ENCODE results near the gene HEXIM1. TPM values are rescaled to one million over a fixed set of nuclear protein-coding genes. Genes with fewer than 3 reads are reported as not detected.
"Not testable (repeated sequence)": the region's sequence is repeated elsewhere in the genome, so short reads cannot be mapped to it uniquely, and the experiment has no call there.

HEXIM1 gene
- total RNA-seq, 6 donors from 2014 or later: 19.9 to 43.8 (median 32.3) TPM

DNA sequence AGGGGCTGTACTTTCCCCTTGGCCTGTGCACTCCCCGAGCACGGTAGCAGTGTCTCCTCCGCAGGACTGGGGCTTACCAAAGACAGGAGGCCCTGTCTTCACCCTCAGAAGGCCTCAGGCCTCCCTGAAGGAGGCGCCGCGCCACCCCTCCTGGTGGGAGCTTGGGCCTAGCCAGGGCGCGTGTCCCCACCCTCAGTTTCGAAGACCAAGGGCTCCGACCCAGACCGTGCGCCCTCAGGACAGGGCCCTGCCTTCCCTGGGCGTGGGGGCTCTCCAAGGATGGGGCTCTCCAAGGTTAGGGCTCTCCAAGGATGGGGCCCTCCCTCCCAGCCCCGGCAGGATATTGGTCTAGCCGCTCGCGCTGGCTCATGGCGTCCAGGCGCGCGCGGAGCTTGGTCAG is 27.7 kb upstream of the HEXIM1 start:
- peaks cover 0 to 42% (median 7%) of the 10 kb centered on the region in 4 donors for H3K36me3 ChIP-seq
- TF ChIP-seq POLR2A (IDR thresholded peaks at IDR 0.05): no peak
- no peak for TF ChIP-seq EP300 (IDR thresholded peaks at IDR 0.05)
- TF ChIP-seq POLR2AphosphoS5 (IDR thresholded peaks at IDR 0.05): no peak
- TF ChIP-seq, protein P1, sequence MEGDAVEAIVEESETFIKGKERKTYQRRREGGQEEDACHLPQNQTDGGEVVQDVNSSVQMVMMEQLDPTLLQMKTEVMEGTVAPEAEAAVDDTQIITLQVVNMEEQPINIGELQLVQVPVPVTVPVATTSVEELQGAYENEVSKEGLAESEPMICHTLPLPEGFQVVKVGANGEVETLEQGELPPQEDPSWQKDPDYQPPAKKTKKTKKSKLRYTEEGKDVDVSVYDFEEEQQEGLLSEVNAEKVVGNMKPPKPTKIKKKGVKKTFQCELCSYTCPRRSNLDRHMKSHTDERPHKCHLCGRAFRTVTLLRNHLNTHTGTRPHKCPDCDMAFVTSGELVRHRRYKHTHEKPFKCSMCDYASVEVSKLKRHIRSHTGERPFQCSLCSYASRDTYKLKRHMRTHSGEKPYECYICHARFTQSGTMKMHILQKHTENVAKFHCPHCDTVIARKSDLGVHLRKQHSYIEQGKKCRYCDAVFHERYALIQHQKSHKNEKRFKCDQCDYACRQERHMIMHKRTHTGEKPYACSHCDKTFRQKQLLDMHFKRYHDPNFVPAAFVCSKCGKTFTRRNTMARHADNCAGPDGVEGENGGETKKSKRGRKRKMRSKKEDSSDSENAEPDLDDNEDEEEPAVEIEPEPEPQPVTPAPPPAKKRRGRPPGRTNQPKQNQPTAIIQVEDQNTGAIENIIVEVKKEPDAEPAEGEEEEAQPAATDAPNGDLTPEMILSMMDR (IDR thresholded peaks at IDR 0.05): no peak
- H3K4me3 ChIP-seq: no peak overlapping the region
- no peaks in the 10 kb centered on the region for H3K9me3 ChIP-seq
- ATAC-seq (ENCODE audit: low FRiP score in 2 of 2) (no peak), DNase-seq (no peak)
- no peaks in the 10 kb centered on the region for H3K27me3 ChIP-seq
- WGBS, 2 donors: 88% methylated on average over 18 of the region's 22 CpGs; no CpG with 5 or more reads in 1 of the 2 donors
- peaks cover 18 to 30% (median 23%) of the 10 kb centered on the region in 4 donors for H3K4me1 ChIP-seq
- H3K27ac ChIP-seq: no peak overlapping the region

DNA sequence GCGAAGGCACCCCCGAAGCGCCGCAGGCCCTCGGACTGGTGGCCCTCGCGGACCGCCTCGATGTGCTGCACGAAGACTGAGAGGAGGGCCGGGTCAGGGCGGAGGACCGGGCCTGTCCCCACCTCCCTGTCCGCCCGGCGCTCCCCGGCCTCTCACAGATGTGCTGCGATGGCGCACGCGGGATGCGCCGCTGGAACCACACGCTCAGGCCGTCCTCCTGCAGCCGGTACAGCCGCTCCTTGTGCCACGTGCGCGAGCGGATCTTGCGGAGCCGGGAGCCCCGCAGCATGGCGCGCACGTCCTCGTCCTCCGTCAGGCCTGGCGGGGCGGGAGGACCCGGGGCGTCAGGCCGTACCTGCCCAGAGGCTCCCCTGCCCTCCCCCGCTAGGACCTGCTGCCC is 27.2 kb upstream of the HEXIM1 start:
- H3K27me3 ChIP-seq: no peaks in the 10 kb centered on the region
- ATAC-seq (ENCODE audit: low FRiP score in 2 of 2): no peak
- peaks cover 0 to 37% (median 7%) of the 10 kb centered on the region in 4 donors for H3K36me3 ChIP-seq
- H3K4me3 ChIP-seq: no peak overlapping the region
- peaks cover 18 to 30% (median 25%) of the 10 kb centered on the region in 4 donors for H3K4me1 ChIP-seq
- peak in 1 of 2 donors; percentile 84 for DNase-seq
- TF ChIP-seq POLR2A (IDR thresholded peaks at IDR 0.05): no peak
- no peak for TF ChIP-seq EP300 (IDR thresholded peaks at IDR 0.05)
- TF ChIP-seq, protein P1 (IDR thresholded peaks at IDR 0.05): no peak
- no peak for TF ChIP-seq POLR2AphosphoS5 (IDR thresholded peaks at IDR 0.05)
- WGBS, 2 donors: 68 to 78% methylated on average over 7 to 11 of the region's 45 CpGs
- H3K9me3 ChIP-seq: no peaks in the 10 kb centered on the region
- H3K27ac ChIP-seq: no peak overlapping the region

DNA sequence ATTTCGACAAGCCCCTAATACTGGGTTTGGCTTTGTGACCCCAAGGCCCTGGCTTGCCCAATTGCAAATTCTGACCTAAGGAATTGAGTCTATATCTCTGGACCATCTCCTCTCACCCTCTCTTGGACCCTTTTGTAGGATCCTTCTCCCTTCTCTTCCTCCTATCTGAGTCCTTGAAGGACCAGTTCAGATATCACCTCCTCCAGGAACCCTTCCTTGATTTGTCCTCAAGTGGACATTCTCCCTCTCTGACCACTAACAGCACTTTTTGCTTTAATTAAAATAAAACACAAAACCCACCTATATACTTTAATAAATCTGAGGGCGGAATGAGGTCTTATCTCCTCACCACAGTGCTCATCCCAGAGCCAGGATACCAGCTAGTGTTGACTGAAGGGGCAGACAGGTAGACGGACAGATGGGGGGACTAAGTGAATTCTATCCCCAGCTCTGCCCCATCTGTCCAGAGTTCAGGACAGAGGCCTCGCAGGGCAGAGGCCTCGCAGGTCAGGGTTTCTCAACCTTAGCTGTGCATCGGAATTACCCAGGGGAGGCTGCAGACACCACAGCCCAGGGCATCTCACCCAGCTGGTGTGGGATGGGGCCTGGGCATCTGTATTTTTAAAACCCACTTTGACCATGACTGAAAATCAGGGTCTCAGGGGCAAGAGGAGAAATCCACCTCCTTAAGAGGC is 25.1 kb upstream of the HEXIM1 start:
- no peaks in the 10 kb centered on the region for H3K9me3 ChIP-seq
- DNase-seq (no peak), ATAC-seq (ENCODE audit: low FRiP score in 2 of 2) (no peak)
- H3K4me3 ChIP-seq: no peak overlapping the region
- no peaks in the 10 kb centered on the region for H3K27me3 ChIP-seq
- H3K27ac ChIP-seq: peak overlapping the region in 2 of 4 donors; percentile 59 to 74
- TF ChIP-seq POLR2A (IDR thresholded peaks at IDR 0.05): no peak
- TF ChIP-seq, protein P1 (IDR thresholded peaks at IDR 0.05): no peak
- no peak for TF ChIP-seq EP300 (IDR thresholded peaks at IDR 0.05)
- TF ChIP-seq POLR2AphosphoS5 (IDR thresholded peaks at IDR 0.05): no peak
- peaks cover 0 to 29% (median 4%) of the 10 kb centered on the region in 4 donors for H3K36me3 ChIP-seq
- WGBS, 2 donors: 94 to 95% methylated on average over 6 of the region's 6 CpGs
- peaks cover 32 to 47% (median 39%) of the 10 kb centered on the region in 4 donors for H3K4me1 ChIP-seq

DNA sequence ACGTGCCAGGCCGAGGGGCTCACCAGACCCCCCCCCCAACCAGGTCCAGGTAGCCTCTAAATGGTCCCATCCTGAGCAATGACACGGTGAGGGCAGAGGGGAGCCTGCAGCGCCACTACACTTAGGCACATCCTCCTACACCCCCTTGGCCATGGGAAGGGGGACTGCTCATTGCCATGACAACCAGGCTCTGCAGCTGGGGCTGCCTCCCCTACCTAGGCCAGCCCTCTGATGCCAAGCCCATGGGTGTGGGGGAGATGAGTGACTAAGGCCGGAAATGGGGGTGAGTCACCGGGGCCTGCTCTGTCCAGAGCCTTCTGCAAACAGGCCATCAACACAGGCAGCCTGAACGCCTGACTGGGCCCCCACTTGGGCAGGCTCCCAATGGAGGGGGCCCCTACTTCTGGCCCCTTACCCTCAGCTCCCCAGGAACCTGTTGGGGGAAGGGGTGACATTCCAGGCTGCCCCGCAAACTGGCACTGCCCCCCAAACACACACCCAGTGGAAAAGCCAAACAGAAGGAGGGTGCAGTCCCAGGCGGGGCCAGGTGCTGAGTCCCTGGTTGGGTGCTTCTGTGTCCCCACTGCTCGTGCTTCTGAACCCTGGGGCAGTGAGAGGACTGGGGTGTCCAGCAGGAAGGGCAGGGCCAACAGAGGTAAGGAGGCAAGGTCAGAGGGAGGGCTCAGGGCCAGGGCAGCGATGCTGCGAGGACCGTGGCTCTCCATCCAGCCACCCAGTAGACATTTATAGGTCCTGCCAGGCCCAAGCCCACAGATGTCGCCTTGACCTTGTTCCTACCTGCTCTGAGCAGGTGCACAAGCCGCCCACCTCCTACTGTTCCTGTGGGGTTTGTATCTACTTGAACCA is 24.1 kb upstream of the HEXIM1 start:
- DNase-seq (peak in 1 of 2 donors; percentile 69), ATAC-seq (ENCODE audit: low FRiP score in 2 of 2) (peak; percentile 74 to 88)
- 82% methylated on average over 8 to 9 of the region's 15 CpGs for WGBS, 2 donors
- peaks cover 41 to 56% (median 47%) of the 10 kb centered on the region in 4 donors for H3K4me1 ChIP-seq
- peaks cover 0 to 20% (median 4%) of the 10 kb centered on the region in 4 donors for H3K36me3 ChIP-seq
- peak overlapping the region; percentile 40 to 74 (median 62) for H3K27ac ChIP-seq
- no peak overlapping the region for H3K4me3 ChIP-seq
- H3K9me3 ChIP-seq: no peaks in the 10 kb centered on the region
- H3K27me3 ChIP-seq: no peaks in the 10 kb centered on the region
- TF ChIP-seq, protein P1 (IDR thresholded peaks at IDR 0.05): no peak
- peak in 1 of 2 donors; percentile 42 for TF ChIP-seq POLR2AphosphoS5 (IDR thresholded peaks at IDR 0.05)

DNA sequence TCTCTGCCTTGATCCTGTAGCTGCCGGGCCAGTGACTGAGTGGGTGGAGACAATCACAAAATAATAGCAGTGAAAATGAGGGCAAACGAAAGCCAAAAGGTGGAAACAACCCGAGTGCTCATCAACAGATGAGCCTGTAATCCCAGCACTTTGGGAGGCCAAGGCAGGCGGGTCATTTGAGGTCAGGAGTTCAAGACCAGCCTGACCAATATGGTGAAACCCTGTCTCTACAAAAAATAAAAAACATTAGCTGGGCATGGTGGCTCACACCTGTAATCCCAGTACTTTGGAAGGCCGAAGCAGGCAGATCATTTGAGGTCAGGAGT is 23.5 kb upstream of the HEXIM1 start:
- Histone ChIP-seq H3K36me3 (peaks cover 0 to 14% (median 3%) of the 10 kb centered on the region in 4 donors), H3K27ac (peak overlapping the region; percentile 40 to 74 (median 62)), H3K4me1 (peaks cover 47 to 59% (median 51%) of the 10 kb centered on the region in 4 donors)
- not testable (repeated sequence) for DNase-seq; ATAC-seq (ENCODE audit: low FRiP score in 2 of 2); H3K9me3 ChIP-seq; H3K4me3 ChIP-seq; H3K27me3 ChIP-seq
- WGBS, 2 donors: 71 to 79% methylated on average over 5 of the region's 5 CpGs

All from upper lobe of left lung (tissue), 6 donors.